HepG2 (cell line): ENCODE data around the gene SNX13. TPM values are rescaled to one million over a fixed set of nuclear protein-coding genes. Genes with fewer than 3 reads are reported as not detected.

Source experiments
- ATAC-seq: fragments of 200-7000 bp; cut with Tn5 transposase; 3 replicates; pipeline ENCODE4 v1.9.1; 2020; ENCODE audit warnings: mild to moderate bottlenecking, moderate library complexity
- BruUV-seq: library from RNA; stranded (reverse); fragments of 400-500 nt; replicated peaks from 2 replicates; lab custom pipeline; 2021; lab: Mats Ljungman, UMichigan
- CTCF ChIA-PET: fragments of 300-600 bp; formaldehyde crosslinking; extraction: SDS; loops from one replicate; lab custom pipeline; 2021; ENCODE audit warnings: low total read pairs, inconsistent platforms, low intra/inter-chr PET ratio; lab: Yijun Ruan, JAX
- POLR2A ChIA-PET: fragments of 350-600 bp; sonication (Branson Sonifier 250); formaldehyde crosslinking; loops from one replicate; lab custom pipeline; 2020; ENCODE audit warnings: antibody characterized with exemption, inconsistent platforms; lab: Yijun Ruan, JAX
- DNase-seq: peaks from one replicate; pipeline ENCODE4 v3.0.0-alpha.2; 2015; ENCODE audit warnings: low spot score
- FAIRE-seq: peaks from 3 replicates; lab custom pipeline; 2011; peaks lifted over from hg19 to GRCh38; lab: Jason Lieb, UNC
- H2AFZ ChIP-seq: one replicate; pipeline ENCODE4 v1.6.1; 2011; ENCODE audit warnings: low read length, inconsistent platforms
- H3K27ac ChIP-seq: fragments of 300-600 bp; 3 replicates; pipeline ENCODE4 v1.8.0; 2011; ENCODE audit warnings: mixed run types, mild to moderate bottlenecking, mixed read lengths, low read length, inconsistent platforms; ENCODE audit not compliant: insufficient read depth; ENCODE audit errors: extremely low read length
- H3K27me3 ChIP-seq, 2 experiments: fragments of 200-600 bp in 1 of 2; 2 replicates in 1 of 2; 3 replicates in 1 of 2; pipeline versions ENCODE4 v1.6.0 to v1.8.0; 2011; ENCODE audit warnings: low read length in 2 of 2, mild to moderate bottlenecking in 2 of 2, moderate library complexity in 2 of 2, inconsistent platforms in 1 of 2; ENCODE audit not compliant: insufficient read depth in 2 of 2, control insufficient read depth in 1 of 2
- H3K36me3 ChIP-seq, 2 experiments: fragments of 200-600 bp in 1 of 2; replicated peaks in 1 of 2; 2 replicates in 1 of 2; 3 replicates in 1 of 2; pipeline versions ENCODE4 v1.5.1 to v1.8.0; 2011; ENCODE audit warnings: low read length in 2 of 2, inconsistent platforms in 1 of 2; ENCODE audit not compliant: insufficient read depth in 2 of 2, control insufficient read depth in 1 of 2
- H3K4me1 ChIP-seq: 2 replicates; pipeline ENCODE4 v1.5.1; 2012; ENCODE audit warnings: low read length, inconsistent platforms; ENCODE audit not compliant: insufficient read depth
- H3K4me2 ChIP-seq: 2 replicates; pipeline ENCODE4 v1.6.0; 2011; ENCODE audit warnings: low read depth, low read length, inconsistent platforms
- H3K4me3 ChIP-seq, 3 experiments: fragments of 200-600 bp in 1 of 3; sonication (generic), shearing (Covaris generic) in 1 of 3; replicated peaks in 1 of 3; 2 replicates each; pipeline ENCODE4 v1.5.1; 2011 to 2016; ENCODE audit warnings: low read length in 3 of 3, inconsistent platforms in 2 of 3, low read depth in 2 of 3, mild to moderate bottlenecking in 2 of 3, control low read depth in 1 of 3, mixed read lengths in 1 of 3; ENCODE audit not compliant: insufficient read depth in 1 of 3
- H3K79me2 ChIP-seq: one replicate; pipeline ENCODE4 v1.6.1; 2011; ENCODE audit warnings: low read length, inconsistent platforms; ENCODE audit not compliant: insufficient read depth
- H3K9ac ChIP-seq: 2 replicates; pipeline ENCODE4 v1.6.0; 2011; ENCODE audit warnings: mild to moderate bottlenecking, low read depth, low read length, inconsistent platforms; ENCODE audit not compliant: insufficient read depth
- H3K9me3 ChIP-seq: 2 replicates; pipeline ENCODE4 v1.5.1; 2012; ENCODE audit warnings: mild to moderate bottlenecking, low read length
- H4K20me1 ChIP-seq: 2 replicates; pipeline ENCODE4 v1.6.0; 2011; ENCODE audit warnings: inconsistent platforms, mild to moderate bottlenecking, low read length, moderate library complexity; ENCODE audit not compliant: insufficient read depth
- YEATS2 ChIP-seq: sonication (generic); formaldehyde crosslinking; IDR thresholded peaks from 2 replicates; pipeline ENCODE4 v1.4.0; 2020; ENCODE audit warnings: missing genetic modification reagents, borderline replicate concordance
- ZNF572 ChIP-seq: sonication (generic); formaldehyde crosslinking; IDR thresholded peaks from 2 replicates; pipeline ENCODE4 v1.5.1; 2020; ENCODE audit warnings: mild to moderate bottlenecking, missing genetic modification reagents
- ZNF615 ChIP-seq: sonication (generic); formaldehyde crosslinking; IDR thresholded peaks from 2 replicates; pipeline ENCODE4 v1.5.0; 2020; ENCODE audit warnings: mild to moderate bottlenecking, missing genetic modification reagents, borderline replicate concordance
- ZZZ3 ChIP-seq: sonication (generic); formaldehyde crosslinking; IDR thresholded peaks from 2 replicates; pipeline ENCODE4 v1.4.0; 2020; ENCODE audit warnings: missing genetic modification reagents, mild to moderate bottlenecking, borderline replicate concordance
- WGBS: methylation state at CpG from one replicate; pipeline ENCODE4 v1.1.6; 2017; ENCODE audit warnings: low lambda C conversion rate; 5-methylcytosine and 5-hydroxymethylcytosine counted together
- in situ Hi-C: cut with HindIII; loops from 2 replicates; pipeline ENCODE4 v1.10.0; 2017; ENCODE audit warnings: low pct_unique_long_range_greater_than_20kb; ENCODE audit not compliant: extremely low pct_ligation_motif_present
- intact Hi-C: fragments of 100-400 bp; cut with micrococcal nuclease; formaldehyde crosslinking; loops from one replicate; pipeline ENCODE4 v1.10.0; 2022; ENCODE audit not compliant: unreplicated experiment
- polyA plus RNA-seq, 8 experiments: library from polyadenylated mRNA; depleted of rRNA in 3 of 8; stranded (reverse) in 7 of 8; unstranded in 1 of 8; fragments of >200 nt; fragmentation: Illumina TruSeq in 4 of 8; extraction: Trizol in 4 of 8; gene quantifications; 2 replicates each; pipeline versions ENCODE4 v1.2.1 to v1.2.3, GENCODE V29; 2011 to 2016; ENCODE audit warnings: low read depth in 4 of 8, missing spikeins in 1 of 8, mixed read lengths in 1 of 8; ENCODE audit not compliant: insufficient read depth in 1 of 8
- total RNA-seq, 5 experiments: library from RNA; depleted of rRNA; stranded (reverse); fragments of >200 nt; fragmentation: Illumina TruSeq; extraction: Trizol; gene quantifications; 2 replicates each; pipeline ENCODE4 v1.2.3, GENCODE V29; 2016; ENCODE audit warnings: low read depth in 1 of 5
- TF ChIP-seq, protein P1 (sequence below): sonication (generic); formaldehyde crosslinking; IDR thresholded peaks from 2 replicates; pipeline ENCODE4 v1.5.0; 2020; ENCODE audit warnings: mild to moderate bottlenecking, missing genetic modification reagents
- TF ChIP-seq, protein P2 (sequence below): sonication (generic); formaldehyde crosslinking; IDR thresholded peaks from 2 replicates; pipeline ENCODE4 v1.5.1; 2020; ENCODE audit warnings: missing genetic modification reagents, mild to moderate bottlenecking, borderline replicate concordance

The SNX13 gene
- total and polyA plus RNA-seq, 2 of the 13 experiments (the other 11 are each of a cell fraction or from before 2014, with no cell fraction given), result 14.3 to 32.3 TPM

DNA sequence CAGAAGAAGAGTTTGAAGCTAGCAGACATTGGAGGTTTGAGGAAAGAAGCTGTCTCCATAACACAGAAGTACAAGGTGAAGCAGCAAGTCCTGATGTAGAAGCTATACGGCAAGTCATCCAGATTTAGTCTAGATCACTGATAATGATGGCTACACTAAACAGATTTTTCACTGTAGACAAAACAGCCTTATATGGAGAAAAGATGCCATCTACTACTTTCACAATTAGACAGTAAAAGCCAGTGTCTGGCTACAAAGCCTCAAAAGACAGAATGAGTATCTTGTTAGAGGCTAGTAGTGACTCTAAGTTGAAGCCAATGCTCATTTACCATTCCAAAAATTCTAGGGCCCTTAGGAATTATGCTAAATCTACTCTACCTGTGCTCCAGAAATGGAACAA lies 85.1 kb downstream of the SNX13 start:
- no peak overlapping the region for H2AFZ ChIP-seq
- FAIRE-seq (no peak), DNase-seq (no peak), ATAC-seq (no peak)
- no peaks in the 10 kb centered on the region for H3K4me1 ChIP-seq
- no peak overlapping the region for H3K4me3 ChIP-seq
- ChIA-PET POLR2A (no interaction called here), CTCF (no interaction called here)
- in situ Hi-C loops, result no loop called here
- no peaks in the 10 kb centered on the region for H3K27me3 ChIP-seq
- no TSS peak for BruUV-seq
- H3K4me2 ChIP-seq, result no peak overlapping the region
- H3K36me3 ChIP-seq, result peaks cover 0 to 1% of the 10 kb centered on the region in 2 experiments; a peak in 1 of 5 replicates
- TF ChIP-seq, protein P1, sequence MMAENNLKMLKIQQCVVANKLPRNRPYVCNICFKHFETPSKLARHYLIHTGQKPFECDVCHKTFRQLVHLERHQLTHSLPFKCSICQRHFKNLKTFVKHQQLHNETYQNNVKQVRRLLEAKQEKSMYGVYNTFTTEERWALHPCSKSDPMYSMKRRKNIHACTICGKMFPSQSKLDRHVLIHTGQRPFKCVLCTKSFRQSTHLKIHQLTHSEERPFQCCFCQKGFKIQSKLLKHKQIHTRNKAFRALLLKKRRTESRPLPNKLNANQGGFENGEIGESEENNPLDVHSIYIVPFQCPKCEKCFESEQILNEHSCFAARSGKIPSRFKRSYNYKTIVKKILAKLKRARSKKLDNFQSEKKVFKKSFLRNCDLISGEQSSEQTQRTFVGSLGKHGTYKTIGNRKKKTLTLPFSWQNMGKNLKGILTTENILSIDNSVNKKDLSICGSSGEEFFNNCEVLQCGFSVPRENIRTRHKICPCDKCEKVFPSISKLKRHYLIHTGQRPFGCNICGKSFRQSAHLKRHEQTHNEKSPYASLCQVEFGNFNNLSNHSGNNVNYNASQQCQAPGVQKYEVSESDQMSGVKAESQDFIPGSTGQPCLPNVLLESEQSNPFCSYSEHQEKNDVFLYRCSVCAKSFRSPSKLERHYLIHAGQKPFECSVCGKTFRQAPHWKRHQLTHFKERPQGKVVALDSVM (CRISPR knock-in tag), result no peak
- TF ChIP-seq YEATS2 (CRISPR knock-in tag) (no peak), ZNF572 (no peak), ZZZ3 (CRISPR knock-in tag) (no peak), ZNF615 (no peak)
- TF ChIP-seq, protein P2, sequence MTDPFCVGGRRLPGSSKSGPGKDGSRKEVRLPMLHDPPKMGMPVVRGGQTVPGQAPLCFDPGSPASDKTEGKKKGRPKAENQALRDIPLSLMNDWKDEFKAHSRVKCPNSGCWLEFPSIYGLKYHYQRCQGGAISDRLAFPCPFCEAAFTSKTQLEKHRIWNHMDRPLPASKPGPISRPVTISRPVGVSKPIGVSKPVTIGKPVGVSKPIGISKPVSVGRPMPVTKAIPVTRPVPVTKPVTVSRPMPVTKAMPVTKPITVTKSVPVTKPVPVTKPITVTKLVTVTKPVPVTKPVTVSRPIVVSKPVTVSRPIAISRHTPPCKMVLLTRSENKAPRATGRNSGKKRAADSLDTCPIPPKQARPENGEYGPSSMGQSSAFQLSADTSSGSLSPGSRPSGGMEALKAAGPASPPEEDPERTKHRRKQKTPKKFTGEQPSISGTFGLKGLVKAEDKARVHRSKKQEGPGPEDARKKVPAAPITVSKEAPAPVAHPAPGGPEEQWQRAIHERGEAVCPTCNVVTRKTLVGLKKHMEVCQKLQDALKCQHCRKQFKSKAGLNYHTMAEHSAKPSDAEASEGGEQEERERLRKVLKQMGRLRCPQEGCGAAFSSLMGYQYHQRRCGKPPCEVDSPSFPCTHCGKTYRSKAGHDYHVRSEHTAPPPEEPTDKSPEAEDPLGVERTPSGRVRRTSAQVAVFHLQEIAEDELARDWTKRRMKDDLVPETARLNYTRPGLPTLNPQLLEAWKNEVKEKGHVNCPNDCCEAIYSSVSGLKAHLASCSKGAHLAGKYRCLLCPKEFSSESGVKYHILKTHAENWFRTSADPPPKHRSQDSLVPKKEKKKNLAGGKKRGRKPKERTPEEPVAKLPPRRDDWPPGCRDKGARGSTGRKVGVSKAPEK, result no peak
- 47% methylated on average over 1 of the region's 1 CpG for WGBS
- no peak overlapping the region for H3K27ac ChIP-seq
- intact Hi-C loops, result no loop called here
- no peaks in the 10 kb centered on the region for H3K79me2 ChIP-seq
- H3K9ac ChIP-seq, result no peak overlapping the region
- no peaks in the 10 kb centered on the region for H3K9me3 ChIP-seq
- H4K20me1 ChIP-seq, result no peaks in the 10 kb centered on the region
